ENCODE data around the gene FER1L5.
"Not testable (repeated sequence)": the region's sequence is repeated elsewhere in the genome, so short reads cannot be mapped to it uniquely, and the experiment has no call there.

Gene FER1L5

DNA sequence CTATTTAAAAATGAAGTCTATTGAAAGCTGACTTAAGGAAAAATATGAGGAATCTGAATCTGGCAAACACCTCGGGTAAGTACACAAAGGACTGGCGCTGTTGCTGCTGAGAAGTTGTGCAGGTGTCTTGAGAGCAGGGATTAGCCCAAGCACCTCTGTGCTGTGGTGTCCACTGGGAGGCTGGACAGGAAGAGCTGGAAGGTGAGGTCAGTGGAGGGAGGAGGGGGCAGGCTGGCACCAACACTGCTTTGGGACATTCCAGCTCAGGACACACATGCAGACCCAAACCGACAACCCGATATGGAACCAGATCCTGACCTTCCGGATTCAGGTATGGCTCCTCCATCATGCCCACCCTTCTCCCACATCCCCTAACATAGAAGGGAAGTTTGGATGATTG, 20.6 kb downstream of the FER1L5 start:
- no peak for DNase-seq (ENCODE audit: extremely low read depth, insufficient read length)
- H3K27me3 ChIP-seq (replicated peaks; ENCODE audit: control insufficient read depth, insufficient read depth, low read length), result no peaks in the 10 kb centered on the region
- H3K4me3 ChIP-seq (replicated peaks; ENCODE audit: low read depth, low read length), result no peak overlapping the region
- TF ChIP-seq, protein P1, sequence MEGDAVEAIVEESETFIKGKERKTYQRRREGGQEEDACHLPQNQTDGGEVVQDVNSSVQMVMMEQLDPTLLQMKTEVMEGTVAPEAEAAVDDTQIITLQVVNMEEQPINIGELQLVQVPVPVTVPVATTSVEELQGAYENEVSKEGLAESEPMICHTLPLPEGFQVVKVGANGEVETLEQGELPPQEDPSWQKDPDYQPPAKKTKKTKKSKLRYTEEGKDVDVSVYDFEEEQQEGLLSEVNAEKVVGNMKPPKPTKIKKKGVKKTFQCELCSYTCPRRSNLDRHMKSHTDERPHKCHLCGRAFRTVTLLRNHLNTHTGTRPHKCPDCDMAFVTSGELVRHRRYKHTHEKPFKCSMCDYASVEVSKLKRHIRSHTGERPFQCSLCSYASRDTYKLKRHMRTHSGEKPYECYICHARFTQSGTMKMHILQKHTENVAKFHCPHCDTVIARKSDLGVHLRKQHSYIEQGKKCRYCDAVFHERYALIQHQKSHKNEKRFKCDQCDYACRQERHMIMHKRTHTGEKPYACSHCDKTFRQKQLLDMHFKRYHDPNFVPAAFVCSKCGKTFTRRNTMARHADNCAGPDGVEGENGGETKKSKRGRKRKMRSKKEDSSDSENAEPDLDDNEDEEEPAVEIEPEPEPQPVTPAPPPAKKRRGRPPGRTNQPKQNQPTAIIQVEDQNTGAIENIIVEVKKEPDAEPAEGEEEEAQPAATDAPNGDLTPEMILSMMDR (IDR thresholded peaks at IDR 0.05; ENCODE audit: insufficient read depth, low read length, poor library complexity, severe bottlenecking), result no peak
- H3K36me3 ChIP-seq (ENCODE audit: control insufficient read depth, insufficient read depth, low read length), result no peaks in the 10 kb centered on the region

DNA sequence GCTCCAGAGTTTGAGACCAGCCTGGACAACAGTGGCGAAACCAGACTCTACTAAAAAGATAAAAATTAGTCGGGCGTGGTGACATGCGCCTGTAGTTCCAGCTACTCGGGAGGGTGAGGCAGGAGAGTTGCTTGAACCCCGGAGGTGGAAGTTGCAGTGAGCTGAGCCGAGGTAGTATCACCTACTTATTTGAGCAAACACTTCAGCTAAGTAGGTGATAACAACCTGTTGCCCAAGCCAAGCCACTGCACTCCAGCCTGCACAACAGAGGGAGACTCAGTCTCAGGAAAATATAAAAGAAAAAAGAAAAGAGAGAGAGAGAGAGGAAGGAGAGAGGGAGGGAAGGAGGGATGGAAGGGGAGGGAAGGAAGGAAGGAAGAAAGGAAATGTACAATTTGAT, 21.3 kb downstream of the FER1L5 start:
- no peak overlapping the region for H3K4me3 ChIP-seq (replicated peaks; ENCODE audit: low read depth, low read length)
- no peaks in the 10 kb centered on the region for H3K27me3 ChIP-seq (replicated peaks; ENCODE audit: control insufficient read depth, insufficient read depth, low read length)
- TF ChIP-seq, protein P1 (IDR thresholded peaks at IDR 0.05; ENCODE audit: insufficient read depth, low read length, poor library complexity, severe bottlenecking), result no peak
- H3K36me3 ChIP-seq (ENCODE audit: control insufficient read depth, insufficient read depth, low read length), result no peaks in the 10 kb centered on the region
- DNase-seq (ENCODE audit: extremely low read depth, insufficient read length), result no peak

DNA sequence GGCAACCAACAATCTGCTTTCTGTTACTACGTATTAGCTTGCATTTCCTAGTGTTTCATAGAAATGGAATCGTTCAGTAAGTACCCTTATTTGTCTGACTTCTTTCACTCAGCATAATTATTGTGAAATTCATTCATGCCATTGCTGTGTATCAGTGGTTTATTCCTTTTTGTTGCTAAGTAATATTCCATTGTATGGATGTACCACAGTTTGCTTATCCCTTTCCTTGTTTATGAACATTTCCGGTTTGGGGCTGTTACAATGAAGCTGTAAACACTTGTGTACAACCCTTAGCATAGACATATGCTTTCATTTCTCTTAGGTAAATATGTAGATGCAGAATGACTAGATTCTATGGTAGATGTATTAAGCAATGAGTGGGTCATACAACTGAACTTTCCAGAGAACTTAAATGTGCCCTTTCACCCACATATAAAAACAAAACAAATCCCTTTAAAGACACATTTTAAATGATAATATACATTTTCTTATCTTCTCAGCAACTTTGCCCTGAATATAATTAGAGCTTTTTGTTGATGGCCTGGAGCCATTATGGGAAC, 21.9 kb downstream of the FER1L5 start:
- no peaks in the 10 kb centered on the region for H3K27me3 ChIP-seq (replicated peaks; ENCODE audit: control insufficient read depth, insufficient read depth, low read length)
- no peak overlapping the region for H3K4me3 ChIP-seq (replicated peaks; ENCODE audit: low read depth, low read length)
- no peak for DNase-seq (ENCODE audit: extremely low read depth, insufficient read length)
- H3K36me3 ChIP-seq (ENCODE audit: control insufficient read depth, insufficient read depth, low read length), result no peaks in the 10 kb centered on the region
- TF ChIP-seq, protein P1 (IDR thresholded peaks at IDR 0.05; ENCODE audit: insufficient read depth, low read length, poor library complexity, severe bottlenecking), result no peak

DNA sequence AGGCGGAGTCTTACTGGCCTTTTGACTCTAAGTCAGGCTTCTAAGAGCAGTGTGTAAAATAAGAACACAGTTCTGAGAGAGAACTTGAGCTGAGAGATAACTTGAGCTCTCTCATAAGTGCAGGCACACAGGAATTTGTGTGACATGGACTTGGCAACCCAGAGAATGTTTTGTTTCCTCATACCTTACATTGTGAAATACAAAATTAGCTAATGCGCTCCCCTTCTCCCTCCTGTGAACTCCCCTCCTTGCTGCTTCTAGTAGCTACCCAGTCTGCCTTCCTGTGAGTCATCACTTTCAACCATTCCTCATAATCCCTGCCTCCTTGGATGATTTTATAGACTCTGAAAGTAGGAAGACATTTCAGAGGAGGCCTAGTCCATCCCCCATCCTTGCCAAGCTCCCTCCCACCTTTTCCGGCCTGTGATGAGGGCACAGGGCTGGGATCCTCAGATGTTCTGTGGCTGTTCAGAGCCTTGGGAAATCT, 22.6 kb downstream of the FER1L5 start:
- Histone ChIP-seq H3K27me3 (replicated peaks; ENCODE audit: control insufficient read depth, insufficient read depth, low read length) (no peaks in the 10 kb centered on the region), H3K36me3 (ENCODE audit: control insufficient read depth, insufficient read depth, low read length) (no peaks in the 10 kb centered on the region), H3K4me3 (replicated peaks; ENCODE audit: low read depth, low read length) (no peak overlapping the region)
- TF ChIP-seq, protein P1 (IDR thresholded peaks at IDR 0.05; ENCODE audit: insufficient read depth, low read length, poor library complexity, severe bottlenecking), result no peak
- no peak for DNase-seq (ENCODE audit: extremely low read depth, insufficient read length)

DNA sequence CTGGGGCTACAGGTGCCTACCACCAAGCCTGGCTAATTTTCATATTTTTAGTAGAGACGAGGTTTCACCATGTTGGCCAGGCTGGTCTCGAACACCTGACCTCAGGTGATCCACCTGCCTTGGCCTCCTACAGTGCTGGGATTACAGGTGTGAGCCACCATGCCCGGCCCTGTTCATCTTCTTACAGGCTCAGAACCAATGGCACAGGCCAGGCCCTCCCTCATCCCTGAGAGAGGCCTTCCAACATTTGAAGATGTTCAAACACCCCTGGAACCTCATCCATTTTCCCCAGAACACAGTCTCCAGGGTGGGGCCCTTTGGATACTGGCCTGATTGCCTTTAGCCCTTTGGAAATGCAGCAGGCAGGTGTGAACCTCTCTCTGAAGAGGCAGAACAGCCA, 23.2 kb downstream of the FER1L5 start:
- not testable (repeated sequence) for H3K36me3 ChIP-seq (ENCODE audit: control insufficient read depth, insufficient read depth, low read length); DNase-seq (ENCODE audit: extremely low read depth, insufficient read length); H3K4me3 ChIP-seq (replicated peaks; ENCODE audit: low read depth, low read length); H3K27me3 ChIP-seq (replicated peaks; ENCODE audit: control insufficient read depth, insufficient read depth, low read length)

- no peak overlapping the region for H3K4me3 ChIP-seq (replicated peaks; ENCODE audit: low read depth, low read length)
- DNase-seq (ENCODE audit: extremely low read depth, insufficient read length), result no peak
- H3K36me3 ChIP-seq (ENCODE audit: control insufficient read depth, insufficient read depth, low read length), result no peaks in the 10 kb centered on the region
- TF ChIP-seq, protein P1 (IDR thresholded peaks at IDR 0.05; ENCODE audit: insufficient read depth, low read length, poor library complexity, severe bottlenecking), result no peak
- H3K27me3 ChIP-seq (replicated peaks; ENCODE audit: control insufficient read depth, insufficient read depth, low read length), result peaks cover 2% of the 10 kb centered on the region; the same call in 1 of the 2 replicates
Observed at GRCh38 chr2:96668771-96669170, 26.2 kb downstream of the FER1L5 start.
